Sigmoid colon (tissue), 4 donors: ENCODE measurements around the gene TOB1.

Experiments
- EP300 ChIP-seq, 4 donors: sonication (generic); formaldehyde crosslinking; IDR thresholded peaks; one replicate each; pipeline ENCODE4 v1.6.1; 2017; ENCODE audit warnings: antibody characterized with exemption in 4 of 4
- POLR2A ChIP-seq, 2 donors: fragments of 450-650 bp; IDR thresholded peaks; one replicate each; pipeline ENCODE4 v1.6.1; 2016; ENCODE audit warnings: antibody characterized with exemption in 2 of 2, mild to moderate bottlenecking in 2 of 2, moderate library complexity in 2 of 2
- TF ChIP-seq, protein P1 (sequence below), 4 experiments: fragments of 450-650 bp in 3 of 4; fragments of 200-600 bp in 1 of 4; IDR thresholded peaks; one replicate each; pipeline ENCODE4 v1.5.1; 2016 to 2019; ENCODE audit warnings: antibody characterized with exemption in 4 of 4, mild to moderate bottlenecking in 3 of 4, moderate library complexity in 2 of 4

DNA sequence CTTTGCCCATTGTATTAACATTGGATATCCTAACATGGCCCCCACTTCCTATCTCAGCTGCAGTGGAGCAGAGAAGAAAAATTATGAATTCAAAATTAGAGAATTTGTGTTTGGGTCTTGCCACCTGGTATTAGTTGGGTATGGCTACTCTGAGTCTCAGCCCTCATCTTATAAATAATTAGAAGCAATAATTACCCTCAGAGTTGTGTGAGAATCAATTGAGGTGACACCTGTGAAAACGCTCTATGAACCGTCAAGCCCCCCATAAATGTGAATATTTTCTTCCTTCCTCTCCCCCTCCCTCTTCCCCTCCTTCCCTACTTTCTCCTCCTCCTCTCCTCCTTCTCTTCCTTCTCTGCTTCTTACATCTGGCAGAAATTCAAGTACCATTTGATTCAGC lies 8.9 kb upstream of the TOB1 start:
- TF ChIP-seq POLR2A (IDR thresholded peaks at IDR 0.05): no peak
- TF ChIP-seq, protein P1, sequence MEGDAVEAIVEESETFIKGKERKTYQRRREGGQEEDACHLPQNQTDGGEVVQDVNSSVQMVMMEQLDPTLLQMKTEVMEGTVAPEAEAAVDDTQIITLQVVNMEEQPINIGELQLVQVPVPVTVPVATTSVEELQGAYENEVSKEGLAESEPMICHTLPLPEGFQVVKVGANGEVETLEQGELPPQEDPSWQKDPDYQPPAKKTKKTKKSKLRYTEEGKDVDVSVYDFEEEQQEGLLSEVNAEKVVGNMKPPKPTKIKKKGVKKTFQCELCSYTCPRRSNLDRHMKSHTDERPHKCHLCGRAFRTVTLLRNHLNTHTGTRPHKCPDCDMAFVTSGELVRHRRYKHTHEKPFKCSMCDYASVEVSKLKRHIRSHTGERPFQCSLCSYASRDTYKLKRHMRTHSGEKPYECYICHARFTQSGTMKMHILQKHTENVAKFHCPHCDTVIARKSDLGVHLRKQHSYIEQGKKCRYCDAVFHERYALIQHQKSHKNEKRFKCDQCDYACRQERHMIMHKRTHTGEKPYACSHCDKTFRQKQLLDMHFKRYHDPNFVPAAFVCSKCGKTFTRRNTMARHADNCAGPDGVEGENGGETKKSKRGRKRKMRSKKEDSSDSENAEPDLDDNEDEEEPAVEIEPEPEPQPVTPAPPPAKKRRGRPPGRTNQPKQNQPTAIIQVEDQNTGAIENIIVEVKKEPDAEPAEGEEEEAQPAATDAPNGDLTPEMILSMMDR (IDR thresholded peaks at IDR 0.05): no peak
- no peak for TF ChIP-seq EP300 (IDR thresholded peaks at IDR 0.05)
